Heart right ventricle (tissue), 16 donors: Measurements from ENCODE around the gene TRA2B. TPM values are rescaled to one million over a fixed set of nuclear protein-coding genes. Genes with fewer than 3 reads are reported as not detected.
A peak's percentile ranks its signal among the peaks of the same experiment; 100 is the strongest.

Experiments used
- ATAC-seq, 8 donors: fragments of 200-7000 bp; cut with Tn5 transposase; one replicate each; pipeline ENCODE4 v1.9.1; 2020; ENCODE audit warnings: mild to moderate bottlenecking in 8 of 8, moderate library complexity in 8 of 8, moderate number of reproducible peaks in 1 of 8
- DNase-seq, 2 donors: peaks; one replicate each; pipeline ENCODE4 v3.0.0-alpha.2; 2020
- H3K27ac ChIP-seq, 10 donors: fragments of 200-600 bp; sonication (generic) in 2 of 10; one replicate each; pipeline versions ENCODE4 v1.5.0 to v1.8.0; 2020 to 2022; ENCODE audit warnings: mild to moderate bottlenecking in 3 of 10
- H3K27me3 ChIP-seq, 7 donors: fragments of 200-600 bp; one replicate each; pipeline ENCODE4 v1.8.0; 2021 to 2022; ENCODE audit warnings: mild to moderate bottlenecking in 2 of 7
- H3K36me3 ChIP-seq, 9 donors: fragments of 200-600 bp; sonication (generic) in 1 of 9; one replicate each; pipeline versions ENCODE4 v1.5.0 to v1.8.0; 2020 to 2022; ENCODE audit warnings: mild to moderate bottlenecking in 2 of 9
- H3K4me1 ChIP-seq, 9 donors: fragments of 200-600 bp; sonication (generic) in 1 of 9; one replicate each; pipeline versions ENCODE4 v1.5.0 to v1.8.0; 2020 to 2022; ENCODE audit warnings: mild to moderate bottlenecking in 4 of 9
- H3K4me3 ChIP-seq, 10 donors: fragments of 200-600 bp; sonication (generic) in 2 of 10; one replicate each; pipeline versions ENCODE4 v1.5.0 to v1.8.0; 2020 to 2022; ENCODE audit warnings: mild to moderate bottlenecking in 7 of 10, moderate library complexity in 2 of 10
- H3K9me3 ChIP-seq, 11 donors: fragments of 200-600 bp in 10 of 11; sonication (generic) in 2 of 11; one replicate each; pipeline versions ENCODE4 v1.5.0 to v1.8.0; 2013 to 2022; ENCODE audit warnings: mild to moderate bottlenecking in 2 of 11, control low read depth in 1 of 11, moderate library complexity in 1 of 11
- CTCF ChIP-seq, 9 donors: fragments of 200-600 bp; sonication (generic) in 2 of 9; IDR thresholded peaks; one replicate each; pipeline versions ENCODE4 v1.5.0 to v1.8.0; 2021 to 2022; ENCODE audit warnings: antibody characterized with exemption in 9 of 9, mild to moderate bottlenecking in 5 of 9, moderate library complexity in 1 of 9
- WGBS, 2 donors: extraction: QIAGEN DNeasy Blood & Tissue Kit; methylation state at CpG; one replicate each; pipeline ENCODE4 v1.1.7; 2013; ENCODE audit warnings: inconsistent platforms in 1 of 2; 5-methylcytosine and 5-hydroxymethylcytosine counted together
- intact Hi-C, 10 donors: fragments of 100-400 bp; cut with DNase I; formaldehyde crosslinking; loops; one replicate each; pipeline versions ENCODE4 v1.11.1 to v1.14.2; 2022
- polyA plus RNA-seq, 2 donors: library from polyadenylated mRNA; stranded (reverse); fragments of 200-250 nt; gene quantifications; one replicate each; pipeline ENCODE4 v1.2.3, GENCODE V29; 2013
- total RNA-seq, 10 donors: library from RNA; stranded (reverse); fragmentation: NEBNext Ultra II Directional in 3 of 10; extraction: Animal tissue kit (Norgen Biotek cat#: 25700) in 3 of 10; gene quantifications; one replicate each; pipeline versions ENCODE4 v1.2.1 to v1.2.4, GENCODE V29; 2021 to 2023
- donor health status: Arrhythmogenic right ventricular cardiomyopathy.
- donor health status: ischemic (EF 13 %, LVEDD 7.1; RV severe dilation, severe dysfunction).
- donor health status: healthy with polysubstance abuse.
- donor health status: DM: no; HTN: yes; CAD: no.
- donor health status: DM: no; HTN: no; CAD: no.
- donor health status: ischemic (EF 25% LVEDD 6.9; RV normal size, moderate dysfunction).
- donor health status: ischemic (EF 25% LVEDD 5.7; RV mildly dilated, moderate dysfunction).
- donor health status: healthy.
- donor health status: DM: yes; HTN: yes; CAD: no.
- donor health status: Ischemic cardiomyopathy.
- donor health status: ischemic (EF 35%, LVEDD 5.7; RV mildly dilated, moderate dysfunction).
- donor health status: nonischemic (EF 11% LVEDD 7.7; RV severe dilation, severe dysfunction).
- donor health status: DM: yes; HTN: yes; CAD: no.
- donor health status: PGD.
- donor health status: ischemic (EF 29% LVEDD 5.4; RV normal size, mild dysfunction).
- donor health status: nonischemic (EF 23%, LVEDD 6.1; RV moderate dilation, normal function).

The TRA2B gene
- total and polyA plus RNA-seq, 12 donors = 43.6 to 75.9 (median 49.8) TPM

GRCh38 chr3:185961675-185962232, 23.9 kb upstream of the TRA2B start:
- Histone ChIP-seq H3K4me1 (peaks cover 0 to 13% (median 0%) of the 10 kb centered on the region in 9 donors), H3K4me3 (no peak overlapping the region), H3K27ac (no peak overlapping the region), H3K36me3 (no peaks in the 10 kb centered on the region), H3K9me3 (peaks cover 0 to 12% (median 0%) of the 10 kb centered on the region in 11 donors), H3K27me3 (no peaks in the 10 kb centered on the region)
- intact Hi-C loops = no loop called here
- 89 to 93% methylated on average over 4 of the region's 4 CpGs for WGBS, 2 donors
- no peak for ATAC-seq
- no peak for TF ChIP-seq CTCF (IDR thresholded peaks at IDR 0.05)
- no peak for DNase-seq

- Histone ChIP-seq H3K9me3 (peaks cover 0 to 8% (median 0%) of the 10 kb centered on the region in 11 donors), H3K4me3 (peak overlapping the region in 1 of 10 donors; percentile 39), H3K27me3 (no peaks in the 10 kb centered on the region), H3K27ac (no peak overlapping the region), H3K36me3 (no peaks in the 10 kb centered on the region), H3K4me1 (peaks cover 0 to 13% (median 0%) of the 10 kb centered on the region in 9 donors)
- intact Hi-C loops = no loop called here
- ATAC-seq (no peak), DNase-seq (no peak)
- WGBS, 2 donors = 76 to 81% methylated on average over 4 of the region's 4 CpGs
- no peak for TF ChIP-seq CTCF (IDR thresholded peaks at IDR 0.05)
Observed at GRCh38 chr3:185960522-185961288, 22.9 kb upstream of the TRA2B start.

GRCh38 chr3:185959609-185960521, 22.1 kb upstream of the TRA2B start:
- Histone ChIP-seq H3K4me1 (peaks cover 0 to 13% (median 0%) of the 10 kb centered on the region in 9 donors), H3K4me3 (peak overlapping the region in 3 of 10 donors; percentile 13 to 39 (median 18)), H3K9me3 (no peaks in the 10 kb centered on the region), H3K36me3 (no peaks in the 10 kb centered on the region), H3K27ac (peak overlapping the region in 1 of 10 donors; percentile 74), H3K27me3 (no peaks in the 10 kb centered on the region)
- no peak for TF ChIP-seq CTCF (IDR thresholded peaks at IDR 0.05)
- ATAC-seq (peak in 3 of 8 donors; percentile 22 to 71 (median 28)), DNase-seq (no peak)
- intact Hi-C loops = no loop called here
- WGBS, 2 donors = 55 to 58% methylated on average over 5 of the region's 5 CpGs

GRCh38 chr3:185958626-185959025, 20.8 kb upstream of the TRA2B start:
- no peaks in the 10 kb centered on the region for H3K36me3 ChIP-seq
- TF ChIP-seq CTCF (IDR thresholded peaks at IDR 0.05) = no peak
- DNase-seq (no peak), ATAC-seq (no peak)
- H3K27ac ChIP-seq = peak overlapping the region in 1 of 10 donors; percentile 74
- no peaks in the 10 kb centered on the region for H3K27me3 ChIP-seq
- WGBS, 2 donors = 72 to 75% methylated on average over 2 of the region's 2 CpGs
- H3K4me3 ChIP-seq = no peak overlapping the region
- intact Hi-C loops = no loop called here
- H3K4me1 ChIP-seq = peaks cover 0 to 13% (median 0%) of the 10 kb centered on the region in 9 donors
- no peaks in the 10 kb centered on the region for H3K9me3 ChIP-seq
